Body of pancreas (tissue), 4 donors: ENCODE data around the gene UBA5. TPM values are rescaled to one million over a fixed set of nuclear protein-coding genes. Genes with fewer than 3 reads are reported as not detected.

Source experiments
- ATAC-seq: fragments of 150-250 bp; one replicate; pipeline ENCODE4 v1.9.1; 2016
- DNase-seq, 4 donors: peaks; one replicate each; pipeline ENCODE4 v3.0.0-alpha.2; 2019
- H3K27ac ChIP-seq, 4 donors: fragments of 200-600 bp; sonication (generic); 1 replicate in 3 of 4; 2 replicates in 1 of 4; pipeline versions ENCODE4 v1.5.1 to v1.6.1; 2016 to 2019; ENCODE audit warnings: mild to moderate bottlenecking in 1 of 4, mixed read lengths in 1 of 4, moderate library complexity in 1 of 4
- H3K27me3 ChIP-seq, 2 donors: fragments of 200-600 bp; sonication (generic); one replicate each; pipeline ENCODE4 v1.6.0; 2016; ENCODE audit warnings: mild to moderate bottlenecking in 1 of 2
- H3K36me3 ChIP-seq, 2 donors: fragments of 200-600 bp; sonication (generic); replicated peaks in 1 of 2; 2 replicates each; pipeline ENCODE4 v1.5.1; 2016; ENCODE audit warnings: low read depth in 2 of 2; ENCODE audit not compliant: insufficient read depth in 1 of 2
- H3K4me1 ChIP-seq: fragments of 200-600 bp; sonication (generic); one replicate; pipeline ENCODE4 v1.6.0; 2016
- H3K4me3 ChIP-seq, 2 donors: fragments of 200-600 bp; sonication (generic); 1 replicate in 1 of 2; 2 replicates in 1 of 2; pipeline ENCODE4 v1.5.1; 2016 to 2019
- H3K9me3 ChIP-seq, 3 donors: fragments of 200-600 bp; sonication (generic); 1 replicate in 2 of 3; 2 replicates in 1 of 3; pipeline ENCODE4 v1.5.1; 2016
- CTCF ChIP-seq, 7 experiments: fragments of 450-650 bp in 4 of 7; fragments of 200-600 bp in 3 of 7; sonication (generic) in 3 of 7; IDR thresholded peaks; one replicate each; pipeline ENCODE4 v1.5.1; 2016 to 2019; ENCODE audit warnings: antibody characterized with exemption in 7 of 7
- POLR2A ChIP-seq, 3 donors: fragments of 450-650 bp; IDR thresholded peaks; one replicate each; pipeline ENCODE4 v1.6.1; 2016; ENCODE audit warnings: antibody characterized with exemption in 3 of 3, mild to moderate bottlenecking in 2 of 3
- WGBS, 2 donors: methylation state at CpG; one replicate each; pipeline ENCODE4 v1.1.5; 2017; 5-methylcytosine and 5-hydroxymethylcytosine counted together
- intact Hi-C: fragments of 100-400 bp; cut with DNase I; formaldehyde crosslinking; loops from one replicate; pipeline ENCODE4 v1.15.1; 2023
- total RNA-seq, 2 donors: library from RNA; depleted of rRNA; stranded (reverse); fragments of >200 nt; gene quantifications; one replicate each; pipeline ENCODE4 v1.1.0, GENCODE V29; 2016

Gene UBA5
- total RNA-seq, 2 donors from 2014 or later: 85.6 to 99.2 TPM

- Histone ChIP-seq H3K9me3 (no peaks in the 10 kb centered on the region), H3K36me3 (no peaks in the 10 kb centered on the region), H3K27me3 (no peaks in the 10 kb centered on the region), H3K27ac (peak within 1 kb of the TSS; percentile 81 to 98 (median 90)), H3K4me3 (peak within 1 kb of the TSS; percentile 76 to 92), H3K4me1 (peaks cover 48% of the 10 kb centered on the region)
- 0% methylated on average over 22 to 34 of the region's 34 CpGs for WGBS, 2 donors
- peak; percentile 76 for ATAC-seq
- TF ChIP-seq CTCF (IDR thresholded peaks at IDR 0.05) (peak; percentile 12 to 69 (median 48)), POLR2A (IDR thresholded peaks at IDR 0.05) (peak in 1 of 3 donors; percentile 19)
- intact Hi-C loops: no loop called here
- DNase-seq: peak; percentile 66 to 79 (median 73)
These were observed 621 bp upstream of the UBA5 start, which contains the start of gene ACAD11 for GRCh38 chr3:132659365-132660051. Gene ACAD11, minus strand, starts transcription at chr3:132659809. Its CDS starts 58 bp downstream, at chr3:132659751.

- no peaks in the 10 kb centered on the region for H3K9me3 ChIP-seq
- H3K27me3 ChIP-seq: no peaks in the 10 kb centered on the region
- DNase-seq (no peak), ATAC-seq (peak; percentile 20)
- 1% methylated on average over 5 of the region's 5 CpGs for WGBS, 2 donors
- peak overlapping the region; percentile 81 to 98 (median 90) for H3K27ac ChIP-seq
- H3K36me3 ChIP-seq: no peaks in the 10 kb centered on the region
- intact Hi-C loops: no loop called here
- TF ChIP-seq POLR2A (IDR thresholded peaks at IDR 0.05): no peak
- TF ChIP-seq CTCF (IDR thresholded peaks at IDR 0.05): no peak
- peaks cover 52% of the 10 kb centered on the region for H3K4me1 ChIP-seq
- peak overlapping the region; percentile 76 to 92 for H3K4me3 ChIP-seq
These were observed 612 bp downstream of the UBA5 start for GRCh38 chr3:132660811-132661070.

- peaks cover 55% of the 10 kb centered on the region for H3K4me1 ChIP-seq
- ATAC-seq: no peak
- 7 to 8% methylated on average over 8 of the region's 8 CpGs for WGBS, 2 donors
These were observed 972 bp downstream of the UBA5 start for GRCh38 chr3:132661101-132661500.

GRCh38 chr3:132662212-132662611 is 2.1 kb downstream of the UBA5 start:
- no peak for TF ChIP-seq POLR2A (IDR thresholded peaks at IDR 0.05)
- no peak for TF ChIP-seq CTCF (IDR thresholded peaks at IDR 0.05)
- Histone ChIP-seq H3K4me1 (peaks cover 59% of the 10 kb centered on the region), H3K27me3 (no peaks in the 10 kb centered on the region), H3K27ac (no peak overlapping the region), H3K9me3 (no peaks in the 10 kb centered on the region), H3K36me3 (no peaks in the 10 kb centered on the region), H3K4me3 (no peak overlapping the region)
- ATAC-seq: no peak
- intact Hi-C loops: no loop called here
- no peak for DNase-seq

More at GRCh38 chr3:132661101-132661500, 972 bp downstream of the UBA5 start:
- peak overlapping the region; percentile 81 to 98 (median 90) for H3K27ac ChIP-seq
- DNase-seq: no peak
- H3K4me3 ChIP-seq: peak overlapping the region; percentile 76 to 92
- no peaks in the 10 kb centered on the region for H3K9me3 ChIP-seq
- intact Hi-C loops: no loop called here
- TF ChIP-seq CTCF (IDR thresholded peaks at IDR 0.05) (no peak), POLR2A (IDR thresholded peaks at IDR 0.05) (no peak)
- H3K27me3 ChIP-seq: no peaks in the 10 kb centered on the region
- H3K36me3 ChIP-seq: no peaks in the 10 kb centered on the region

- 35% methylated on average over 3 of the region's 3 CpGs for WGBS, 2 donors
- Histone ChIP-seq H3K27ac (no peak overlapping the region), H3K4me1 (peaks cover 72% of the 10 kb centered on the region), H3K9me3 (no peaks in the 10 kb centered on the region), H3K4me3 (no peak overlapping the region), H3K27me3 (no peaks in the 10 kb centered on the region), H3K36me3 (no peaks in the 10 kb centered on the region)
- TF ChIP-seq POLR2A (IDR thresholded peaks at IDR 0.05): no peak
- TF ChIP-seq CTCF (IDR thresholded peaks at IDR 0.05): no peak
- ATAC-seq: no peak
- intact Hi-C loops: no loop called here
- no peak for DNase-seq
These were observed 5.2 kb downstream of the UBA5 start for GRCh38 chr3:132665230-132665745.
